K562 (cell line): Measurements from ENCODE around the gene THAP11. TPM values are rescaled to one million over a fixed set of nuclear protein-coding genes. Genes with fewer than 3 reads are reported as not detected.
A peak's percentile ranks its signal among the peaks of the same experiment; 100 is the strongest.

ENCODE experiments used
- CBX3 ChIP-seq, 2 experiments: IDR thresholded peaks; 1 replicate in 1 of 2; 2 replicates in 1 of 2; pipeline ENCODE4 v1.6.1; 2012; ENCODE audit warnings: inconsistent platforms in 2 of 2, low read length in 2 of 2, borderline replicate concordance in 1 of 2, control low read depth in 1 of 2
- CBX5 ChIP-seq: IDR thresholded peaks from 2 replicates; pipeline ENCODE4 v1.6.1; 2014; ENCODE audit warnings: low read depth, borderline replicate concordance
- CREB1 ChIP-seq, 2 experiments: sonication (generic) in 1 of 2; formaldehyde crosslinking in 1 of 2; IDR thresholded peaks; 2 replicates each; pipeline versions ENCODE4 v1.6.1 to v1.8.0; 2012 to 2022; ENCODE audit warnings: inconsistent platforms in 1 of 2, mild to moderate bottlenecking in 1 of 2, missing genetic modification reagents in 1 of 2, moderate library complexity in 1 of 2
- ELF2 ChIP-seq: fragments of 250-450 bp; sonication (Bioruptor Pico); IDR thresholded peaks from 2 replicates; pipeline ENCODE4 v1.5.0; 2021; ENCODE audit warnings: mild to moderate bottlenecking
- FOXM1 ChIP-seq, 2 experiments: fragments of 450-650 bp in 1 of 2; sonication (generic) in 1 of 2; formaldehyde crosslinking in 1 of 2; IDR thresholded peaks; 2 replicates each; pipeline versions ENCODE4 v1.6.1 to v1.9.0; 2017 to 2022; ENCODE audit warnings: low read depth in 2 of 2, mild to moderate bottlenecking in 2 of 2, missing genetic modification reagents in 1 of 2, moderate library complexity in 1 of 2
- MYC ChIP-seq, 2 experiments: fragments of 250-450 bp in 1 of 2; sonication (Bioruptor Pico) in 1 of 2; IDR thresholded peaks; 2 replicates each; pipeline versions ENCODE4 v1.5.1 to v1.6.1; 2012 to 2021; ENCODE audit warnings: low read depth in 2 of 2, borderline replicate concordance in 1 of 2, improper control_type of control experiment in 1 of 2, low read length in 1 of 2, mild to moderate bottlenecking in 1 of 2, moderate library complexity in 1 of 2
- POLR2B ChIP-seq: fragments of 450-650 bp; IDR thresholded peaks from 2 replicates; pipeline ENCODE4 v1.6.1; 2018; ENCODE audit warnings: low read depth; ENCODE audit not compliant: partially characterized antibody
- RBM22 ChIP-seq: fragments of 200-400 bp; formaldehyde crosslinking; IDR thresholded peaks from 2 replicates; pipeline ENCODE4 v1.6.1; 2018; ENCODE audit warnings: low read length, low read depth; ENCODE audit not compliant: poor library complexity, severe bottlenecking
- SRF ChIP-seq, 2 experiments: fragments of 250-450, 450-650 bp in 1 of 2; sonication (Bioruptor Pico) in 1 of 2; sonication (generic) in 1 of 2; formaldehyde crosslinking; IDR thresholded peaks; 2 replicates each; pipeline versions ENCODE4 v1.5.0 to v1.5.1; 2020 to 2022; ENCODE audit warnings: mild to moderate bottlenecking in 1 of 2, missing genetic modification reagents in 1 of 2
- TCF3 ChIP-seq: sonication (generic); formaldehyde crosslinking; IDR thresholded peaks from 2 replicates; pipeline ENCODE4 v1.4.0; 2020; ENCODE audit warnings: mild to moderate bottlenecking, missing genetic modification reagents
- ZBTB17 ChIP-seq: fragments of 450-650 bp; formaldehyde crosslinking; IDR thresholded peaks from 2 replicates; pipeline ENCODE4 v1.4.0; 2020; ENCODE audit warnings: mild to moderate bottlenecking
- ZBTB43 ChIP-seq: sonication (generic); formaldehyde crosslinking; IDR thresholded peaks from 2 replicates; pipeline ENCODE4 v1.8.0; 2023; ENCODE audit warnings: mild to moderate bottlenecking, missing genetic modification reagents
- ZC3H8 ChIP-seq: fragments of 450-650 bp; IDR thresholded peaks from 2 replicates; pipeline ENCODE4 v1.6.1; 2017
- ZFX ChIP-seq: sonication (generic); formaldehyde crosslinking; IDR thresholded peaks from 2 replicates; pipeline ENCODE4 v1.8.0; 2022; ENCODE audit warnings: mild to moderate bottlenecking, missing genetic modification reagents, moderate library complexity
- polyA plus RNA-seq, 8 experiments: library from polyadenylated mRNA; depleted of rRNA in 4 of 8; stranded (reverse) in 5 of 8; unstranded in 3 of 8; fragments of >200 nt; fragmentation: Nextera tagmentation in 2 of 8; fragmentation: Illumina TruSeq in 1 of 8; extraction: Ambion mirVana in 2 of 8; extraction: Trizol in 1 of 8; gene quantifications; 2 replicates each; pipeline versions ENCODE4 v1.2.1 to v1.2.3, GENCODE V29; 2011 to 2014; ENCODE audit warnings: inconsistent platforms in 1 of 8, missing spikeins in 1 of 8
- total RNA-seq, 7 experiments: library from RNA; depleted of rRNA in 6 of 7; stranded (reverse); fragments of >200 nt in 6 of 7; fragmentation: Illumina TruSeq in 2 of 7; extraction: Trizol in 2 of 7; gene quantifications; 2 replicates each; pipeline versions ENCODE4 v1.2.1 to v1.2.3, GENCODE V29; 2011 to 2021; ENCODE audit warnings: low replicate concordance in 1 of 7
- TF ChIP-seq, protein P1 (sequence below), 2 experiments: fragments of 450-650 bp; formaldehyde crosslinking in 1 of 2; IDR thresholded peaks; 2 replicates each; pipeline versions ENCODE4 v1.4.0 to v1.6.1; 2014 to 2020; ENCODE audit warnings: mild to moderate bottlenecking in 2 of 2, borderline replicate concordance in 1 of 2, low read depth in 1 of 2

THAP11 gene
- total and polyA plus RNA-seq, 9 of the 15 experiments (the other 6 are each of a cell fraction or from before 2014, with no cell fraction given): 2.4 to 31.6 (median 21.4) TPM

DNA sequence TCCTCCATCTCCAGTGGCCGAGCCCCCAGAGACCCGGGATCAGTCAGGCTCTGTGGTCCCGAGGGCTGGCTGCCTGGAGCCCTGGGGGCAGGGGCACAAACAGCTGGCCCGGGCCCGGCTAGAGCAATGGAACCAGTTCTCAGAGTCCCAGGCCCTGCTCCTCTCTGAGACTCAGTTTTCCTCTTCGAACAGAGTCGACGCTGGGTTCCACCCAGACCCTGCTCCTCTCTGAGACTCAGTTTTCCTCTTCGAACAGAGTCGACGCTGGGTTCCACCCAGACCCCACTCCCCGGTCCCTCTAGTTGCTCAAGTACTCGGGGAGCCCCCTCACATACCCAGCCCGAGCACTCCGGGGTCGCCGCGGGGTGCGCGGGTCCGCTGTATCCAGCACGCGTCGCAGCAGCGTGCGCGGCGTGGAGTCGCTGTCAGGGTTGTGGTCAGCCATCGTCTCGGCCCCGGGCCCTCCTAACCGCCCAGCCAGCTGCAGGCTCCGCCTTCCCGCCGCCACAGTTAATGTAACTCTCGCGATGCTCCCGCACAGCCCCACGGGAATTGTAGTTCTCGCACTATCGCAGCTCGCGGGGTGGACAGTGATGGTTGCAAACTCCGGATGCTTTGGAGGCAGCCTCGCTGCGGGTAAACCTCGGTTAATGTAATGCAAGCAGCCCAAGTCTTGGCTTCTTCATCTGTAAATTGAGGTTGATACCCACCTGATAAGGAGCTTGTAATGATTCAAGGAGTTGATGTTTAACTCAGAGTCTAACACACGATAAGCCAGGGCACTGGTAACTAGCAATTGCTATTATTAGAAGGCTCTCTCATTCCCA is 8.5 kb upstream of the THAP11 start (continued):
- TF ChIP-seq ELF2 (CRISPR knock-in tag) (peak; percentile 17; the same call in 1 of the 2 replicates), ZC3H8 (no peak), ZBTB17 (CRISPR knock-in tag) (no peak), TCF3 (CRISPR knock-in tag) (peak; percentile 7; the same call in 1 of the 2 replicates), ZFX (peak; percentile 79), SRF (CRISPR knock-in tag; IDR thresholded peaks at IDR 0.05) (0 out of 4 replicates have a peak, but pooled peaks of 1 of the 2 experiments have one; percentile 15), MYC (IDR thresholded peaks at IDR 0.05; ENCODE audit: low read depth, low read length) (peak; percentile 91), MYC (CRISPR knock-in tag; IDR thresholded peaks at IDR 0.05; ENCODE audit: borderline replicate concordance, low read depth) (peak; percentile 80; the same call in 1 of the 2 replicates), CREB1 (IDR thresholded peaks at IDR 0.05) (peak; percentile 55), CREB1 (CRISPR knock-in tag; IDR thresholded peaks at IDR 0.05) (peak; percentile 69; the same call in 1 of the 2 replicates), CBX5 (no peak), RBM22 (no peak), FOXM1 (IDR thresholded peaks at IDR 0.05; ENCODE audit: low read depth) (no peak), FOXM1 (CRISPR knock-in tag; IDR thresholded peaks at IDR 0.05; ENCODE audit: low read depth) (no peak), CBX3 (IDR thresholded peaks at IDR 0.05; ENCODE audit: borderline replicate concordance in 1 of 2, low read length in 2 of 2) (no peak; a peak in 1 of 3 replicates), ZBTB43 (CRISPR knock-in tag) (no peak), POLR2B (peak; percentile 83)
- TF ChIP-seq, protein P1, sequence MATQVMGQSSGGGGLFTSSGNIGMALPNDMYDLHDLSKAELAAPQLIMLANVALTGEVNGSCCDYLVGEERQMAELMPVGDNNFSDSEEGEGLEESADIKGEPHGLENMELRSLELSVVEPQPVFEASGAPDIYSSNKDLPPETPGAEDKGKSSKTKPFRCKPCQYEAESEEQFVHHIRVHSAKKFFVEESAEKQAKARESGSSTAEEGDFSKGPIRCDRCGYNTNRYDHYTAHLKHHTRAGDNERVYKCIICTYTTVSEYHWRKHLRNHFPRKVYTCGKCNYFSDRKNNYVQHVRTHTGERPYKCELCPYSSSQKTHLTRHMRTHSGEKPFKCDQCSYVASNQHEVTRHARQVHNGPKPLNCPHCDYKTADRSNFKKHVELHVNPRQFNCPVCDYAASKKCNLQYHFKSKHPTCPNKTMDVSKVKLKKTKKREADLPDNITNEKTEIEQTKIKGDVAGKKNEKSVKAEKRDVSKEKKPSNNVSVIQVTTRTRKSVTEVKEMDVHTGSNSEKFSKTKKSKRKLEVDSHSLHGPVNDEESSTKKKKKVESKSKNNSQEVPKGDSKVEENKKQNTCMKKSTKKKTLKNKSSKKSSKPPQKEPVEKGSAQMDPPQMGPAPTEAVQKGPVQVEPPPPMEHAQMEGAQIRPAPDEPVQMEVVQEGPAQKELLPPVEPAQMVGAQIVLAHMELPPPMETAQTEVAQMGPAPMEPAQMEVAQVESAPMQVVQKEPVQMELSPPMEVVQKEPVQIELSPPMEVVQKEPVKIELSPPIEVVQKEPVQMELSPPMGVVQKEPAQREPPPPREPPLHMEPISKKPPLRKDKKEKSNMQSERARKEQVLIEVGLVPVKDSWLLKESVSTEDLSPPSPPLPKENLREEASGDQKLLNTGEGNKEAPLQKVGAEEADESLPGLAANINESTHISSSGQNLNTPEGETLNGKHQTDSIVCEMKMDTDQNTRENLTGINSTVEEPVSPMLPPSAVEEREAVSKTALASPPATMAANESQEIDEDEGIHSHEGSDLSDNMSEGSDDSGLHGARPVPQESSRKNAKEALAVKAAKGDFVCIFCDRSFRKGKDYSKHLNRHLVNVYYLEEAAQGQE (IDR thresholded peaks at IDR 0.05; ENCODE audit: borderline replicate concordance): no peak; the same call in 1 of the 2 replicates
- TF ChIP-seq, protein P1 (CRISPR knock-in tag; IDR thresholded peaks at IDR 0.05; ENCODE audit: low read depth): no peak
